ENCODE measurements around the gene SH3GL1. TPM values are rescaled to one million over a fixed set of nuclear protein-coding genes. Genes with fewer than 3 reads are reported as not detected.

The SH3GL1 gene
- total and polyA plus RNA-seq, 10 of the 15 experiments (the other 5 are each of a cell fraction or from before 2014, with no cell fraction given): 0.93 to 47.4 (median 28.4) TPM

DNA sequence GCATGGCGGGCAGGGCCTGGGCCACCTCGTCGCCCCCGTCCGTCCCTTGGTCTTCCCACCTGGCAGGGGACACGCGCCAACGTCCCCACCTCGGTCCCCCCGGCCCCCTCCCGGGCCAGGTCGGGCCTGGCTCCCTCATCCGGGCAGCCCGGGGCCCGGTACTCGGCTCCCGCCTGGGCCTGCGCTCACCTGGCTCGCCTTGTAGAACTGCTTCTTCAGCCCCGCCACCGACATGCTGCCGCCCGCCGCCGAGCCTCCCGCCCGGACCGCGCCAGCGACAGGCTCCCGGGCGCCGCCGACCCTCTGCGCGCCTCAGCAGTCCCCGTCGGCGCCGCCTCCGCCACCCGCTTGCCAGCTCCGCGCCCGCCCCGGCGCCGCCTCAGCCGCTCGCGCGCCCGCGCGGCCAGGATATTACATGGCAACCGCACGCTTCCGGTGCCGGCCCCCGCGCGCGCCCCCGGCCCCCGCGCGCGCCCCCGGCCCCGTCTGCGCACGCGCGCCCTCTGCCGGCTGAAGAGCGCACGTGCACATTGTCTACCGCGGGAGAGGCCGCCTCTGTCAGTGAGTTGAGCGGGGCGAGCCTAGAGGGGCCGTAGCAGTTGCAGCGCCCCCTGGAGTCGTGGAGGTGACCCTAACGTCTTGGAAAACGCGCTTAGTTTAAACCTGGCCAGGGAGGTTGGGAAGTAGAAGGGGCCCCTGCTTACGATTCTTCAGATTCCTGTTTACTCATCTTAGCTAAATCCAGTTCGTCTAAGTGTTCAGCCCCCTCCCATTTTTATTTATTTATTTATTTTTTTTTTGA is at the start of gene SH3GL1 (continued):
- TF ChIP-seq, protein P1, sequence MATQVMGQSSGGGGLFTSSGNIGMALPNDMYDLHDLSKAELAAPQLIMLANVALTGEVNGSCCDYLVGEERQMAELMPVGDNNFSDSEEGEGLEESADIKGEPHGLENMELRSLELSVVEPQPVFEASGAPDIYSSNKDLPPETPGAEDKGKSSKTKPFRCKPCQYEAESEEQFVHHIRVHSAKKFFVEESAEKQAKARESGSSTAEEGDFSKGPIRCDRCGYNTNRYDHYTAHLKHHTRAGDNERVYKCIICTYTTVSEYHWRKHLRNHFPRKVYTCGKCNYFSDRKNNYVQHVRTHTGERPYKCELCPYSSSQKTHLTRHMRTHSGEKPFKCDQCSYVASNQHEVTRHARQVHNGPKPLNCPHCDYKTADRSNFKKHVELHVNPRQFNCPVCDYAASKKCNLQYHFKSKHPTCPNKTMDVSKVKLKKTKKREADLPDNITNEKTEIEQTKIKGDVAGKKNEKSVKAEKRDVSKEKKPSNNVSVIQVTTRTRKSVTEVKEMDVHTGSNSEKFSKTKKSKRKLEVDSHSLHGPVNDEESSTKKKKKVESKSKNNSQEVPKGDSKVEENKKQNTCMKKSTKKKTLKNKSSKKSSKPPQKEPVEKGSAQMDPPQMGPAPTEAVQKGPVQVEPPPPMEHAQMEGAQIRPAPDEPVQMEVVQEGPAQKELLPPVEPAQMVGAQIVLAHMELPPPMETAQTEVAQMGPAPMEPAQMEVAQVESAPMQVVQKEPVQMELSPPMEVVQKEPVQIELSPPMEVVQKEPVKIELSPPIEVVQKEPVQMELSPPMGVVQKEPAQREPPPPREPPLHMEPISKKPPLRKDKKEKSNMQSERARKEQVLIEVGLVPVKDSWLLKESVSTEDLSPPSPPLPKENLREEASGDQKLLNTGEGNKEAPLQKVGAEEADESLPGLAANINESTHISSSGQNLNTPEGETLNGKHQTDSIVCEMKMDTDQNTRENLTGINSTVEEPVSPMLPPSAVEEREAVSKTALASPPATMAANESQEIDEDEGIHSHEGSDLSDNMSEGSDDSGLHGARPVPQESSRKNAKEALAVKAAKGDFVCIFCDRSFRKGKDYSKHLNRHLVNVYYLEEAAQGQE (IDR thresholded peaks at IDR 0.05; ENCODE audit: low read depth, low read length): no peak
- TF ChIP-seq DPF2 (IDR thresholded peaks at IDR 0.05) (peak; percentile 75; the same call in 1 of the 2 replicates), LARP7 (IDR thresholded peaks at IDR 0.05) (peak; percentile 83), FOXM1 (IDR thresholded peaks at IDR 0.05; ENCODE audit: low read depth, low read length) (no peak), NR2C1 (IDR thresholded peaks at IDR 0.05) (peak; percentile 71), TCF7 (IDR thresholded peaks at IDR 0.05; ENCODE audit: borderline replicate concordance) (no peak), YY1 (IDR thresholded peaks at IDR 0.05; ENCODE audit: low read depth, low read length) (peak; percentile 87), RAD51 (IDR thresholded peaks at IDR 0.05) (no peak), EED (IDR thresholded peaks at IDR 0.05; ENCODE audit: low read depth) (0 out of 2 replicates have a peak, but pooled peaks have one; percentile 48), MYC (IDR thresholded peaks at IDR 0.05; ENCODE audit: insufficient read depth, insufficient read length, insufficient replicate concordance, low read length, severe bottlenecking) (no peak)
- TF ChIP-seq, protein P2, sequence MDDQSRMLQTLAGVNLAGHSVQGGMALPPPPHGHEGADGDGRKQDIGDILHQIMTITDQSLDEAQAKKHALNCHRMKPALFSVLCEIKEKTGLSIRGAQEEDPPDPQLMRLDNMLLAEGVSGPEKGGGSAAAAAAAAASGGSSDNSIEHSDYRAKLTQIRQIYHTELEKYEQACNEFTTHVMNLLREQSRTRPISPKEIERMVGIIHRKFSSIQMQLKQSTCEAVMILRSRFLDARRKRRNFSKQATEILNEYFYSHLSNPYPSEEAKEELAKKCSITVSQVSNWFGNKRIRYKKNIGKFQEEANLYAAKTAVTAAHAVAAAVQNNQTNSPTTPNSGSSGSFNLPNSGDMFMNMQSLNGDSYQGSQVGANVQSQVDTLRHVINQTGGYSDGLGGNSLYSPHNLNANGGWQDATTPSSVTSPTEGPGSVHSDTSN (IDR thresholded peaks at IDR 0.05; ENCODE audit: insufficient replicate concordance, low read depth, low read length): peak; percentile 40
- TF ChIP-seq, protein P3, sequence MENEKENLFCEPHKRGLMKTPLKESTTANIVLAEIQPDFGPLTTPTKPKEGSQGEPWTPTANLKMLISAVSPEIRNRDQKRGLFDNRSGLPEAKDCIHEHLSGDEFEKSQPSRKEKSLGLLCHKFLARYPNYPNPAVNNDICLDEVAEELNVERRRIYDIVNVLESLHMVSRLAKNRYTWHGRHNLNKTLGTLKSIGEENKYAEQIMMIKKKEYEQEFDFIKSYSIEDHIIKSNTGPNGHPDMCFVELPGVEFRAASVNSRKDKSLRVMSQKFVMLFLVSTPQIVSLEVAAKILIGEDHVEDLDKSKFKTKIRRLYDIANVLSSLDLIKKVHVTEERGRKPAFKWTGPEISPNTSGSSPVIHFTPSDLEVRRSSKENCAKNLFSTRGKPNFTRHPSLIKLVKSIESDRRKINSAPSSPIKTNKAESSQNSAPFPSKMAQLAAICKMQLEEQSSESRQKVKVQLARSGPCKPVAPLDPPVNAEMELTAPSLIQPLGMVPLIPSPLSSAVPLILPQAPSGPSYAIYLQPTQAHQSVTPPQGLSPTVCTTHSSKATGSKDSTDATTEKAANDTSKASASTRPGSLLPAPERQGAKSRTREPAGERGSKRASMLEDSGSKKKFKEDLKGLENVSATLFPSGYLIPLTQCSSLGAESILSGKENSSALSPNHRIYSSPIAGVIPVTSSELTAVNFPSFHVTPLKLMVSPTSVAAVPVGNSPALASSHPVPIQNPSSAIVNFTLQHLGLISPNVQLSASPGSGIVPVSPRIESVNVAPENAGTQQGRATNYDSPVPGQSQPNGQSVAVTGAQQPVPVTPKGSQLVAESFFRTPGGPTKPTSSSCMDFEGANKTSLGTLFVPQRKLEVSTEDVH (IDR thresholded peaks at IDR 0.05; ENCODE audit: low read depth, partially characterized antibody): peak; percentile 55
- TF ChIP-seq, protein P4, sequence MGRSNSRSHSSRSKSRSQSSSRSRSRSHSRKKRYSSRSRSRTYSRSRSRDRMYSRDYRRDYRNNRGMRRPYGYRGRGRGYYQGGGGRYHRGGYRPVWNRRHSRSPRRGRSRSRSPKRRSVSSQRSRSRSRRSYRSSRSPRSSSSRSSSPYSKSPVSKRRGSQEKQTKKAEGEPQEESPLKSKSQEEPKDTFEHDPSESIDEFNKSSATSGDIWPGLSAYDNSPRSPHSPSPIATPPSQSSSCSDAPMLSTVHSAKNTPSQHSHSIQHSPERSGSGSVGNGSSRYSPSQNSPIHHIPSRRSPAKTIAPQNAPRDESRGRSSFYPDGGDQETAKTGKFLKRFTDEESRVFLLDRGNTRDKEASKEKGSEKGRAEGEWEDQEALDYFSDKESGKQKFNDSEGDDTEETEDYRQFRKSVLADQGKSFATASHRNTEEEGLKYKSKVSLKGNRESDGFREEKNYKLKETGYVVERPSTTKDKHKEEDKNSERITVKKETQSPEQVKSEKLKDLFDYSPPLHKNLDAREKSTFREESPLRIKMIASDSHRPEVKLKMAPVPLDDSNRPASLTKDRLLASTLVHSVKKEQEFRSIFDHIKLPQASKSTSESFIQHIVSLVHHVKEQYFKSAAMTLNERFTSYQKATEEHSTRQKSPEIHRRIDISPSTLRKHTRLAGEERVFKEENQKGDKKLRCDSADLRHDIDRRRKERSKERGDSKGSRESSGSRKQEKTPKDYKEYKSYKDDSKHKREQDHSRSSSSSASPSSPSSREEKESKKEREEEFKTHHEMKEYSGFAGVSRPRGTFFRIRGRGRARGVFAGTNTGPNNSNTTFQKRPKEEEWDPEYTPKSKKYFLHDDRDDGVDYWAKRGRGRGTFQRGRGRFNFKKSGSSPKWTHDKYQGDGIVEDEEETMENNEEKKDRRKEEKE (IDR thresholded peaks at IDR 0.05): no peak
- TF ChIP-seq, protein P5, sequence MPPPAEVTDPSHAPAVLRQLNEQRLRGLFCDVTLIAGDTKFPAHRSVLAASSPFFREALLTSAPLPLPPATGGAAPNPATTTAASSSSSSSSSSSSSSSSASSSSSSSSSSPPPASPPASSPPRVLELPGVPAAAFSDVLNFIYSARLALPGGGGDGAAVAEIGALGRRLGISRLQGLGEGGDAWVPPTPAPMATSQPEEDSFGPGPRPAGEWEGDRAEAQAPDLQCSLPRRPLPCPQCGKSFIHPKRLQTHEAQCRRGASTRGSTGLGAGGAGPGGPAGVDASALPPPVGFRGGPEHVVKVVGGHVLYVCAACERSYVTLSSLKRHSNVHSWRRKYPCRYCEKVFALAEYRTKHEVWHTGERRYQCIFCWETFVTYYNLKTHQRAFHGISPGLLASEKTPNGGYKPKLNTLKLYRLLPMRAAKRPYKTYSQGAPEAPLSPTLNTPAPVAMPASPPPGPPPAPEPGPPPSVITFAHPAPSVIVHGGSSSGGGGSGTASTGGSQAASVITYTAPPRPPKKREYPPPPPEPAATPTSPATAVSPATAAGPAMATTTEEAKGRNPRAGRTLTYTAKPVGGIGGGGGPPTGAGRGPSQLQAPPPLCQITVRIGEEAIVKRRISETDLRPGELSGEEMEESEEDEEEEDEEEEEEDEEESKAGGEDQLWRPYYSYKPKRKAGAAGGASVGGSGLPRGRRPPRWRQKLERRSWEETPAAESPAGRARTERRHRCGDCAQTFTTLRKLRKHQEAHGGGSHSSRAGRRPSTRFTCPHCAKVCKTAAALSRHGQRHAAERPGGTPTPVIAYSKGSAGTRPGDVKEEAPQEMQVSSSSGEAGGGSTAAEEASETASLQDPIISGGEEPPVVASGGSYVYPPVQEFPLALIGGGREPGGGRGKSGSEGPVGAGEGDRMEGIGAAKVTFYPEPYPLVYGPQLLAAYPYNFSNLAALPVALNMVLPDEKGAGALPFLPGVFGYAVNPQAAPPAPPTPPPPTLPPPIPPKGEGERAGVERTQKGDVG (CRISPR knock-in tag; IDR thresholded peaks at IDR 0.05): no peak
